C4-2B (cell line): ENCODE measurements around the gene ZBTB8B.

Experiments used
- CTCF ChIP-seq: fragments of 450-650 bp; conservative IDR thresholded peaks from 2 replicates; pipeline ENCODE4 v1.5.1; 2017; ENCODE audit warnings: mild to moderate bottlenecking
- ZFX ChIP-seq: fragments of 450-650 bp; IDR thresholded peaks from 2 replicates; pipeline ENCODE4 v1.6.1; 2017

- TF ChIP-seq CTCF (no peak), ZFX (no peak)
These were observed 42.1 kb downstream of the ZBTB8B start for GRCh38 chr1:32507021-32507420.
